Measurements from ENCODE around the gene TTR. TPM values are rescaled to one million over a fixed set of nuclear protein-coding genes. Genes with fewer than 3 reads are reported as not detected.
A peak's percentile ranks its signal among the peaks of the same experiment; 100 is the strongest.

Gene TTR
- total RNA-seq, 1 donor, result not detected

- H3K4me3 ChIP-seq (ENCODE audit: low read depth, low read length), result no peak overlapping the region
- no peak for TF ChIP-seq CTCF (IDR thresholded peaks at IDR 0.05; ENCODE audit: insufficient read depth, low read depth, low read length)
- peak; percentile 86 for DNase-seq (ENCODE audit: low read depth)
Measured at GRCh38 chr18:31609886-31610285, 18.2 kb downstream of the TTR start.

GRCh38 chr18:31610286-31611205, 18.9 kb downstream of the TTR start:
- peak; percentile 42 for TF ChIP-seq CTCF (IDR thresholded peaks at IDR 0.05; ENCODE audit: insufficient read depth, low read depth, low read length)
- peak; percentile 41 for DNase-seq (ENCODE audit: low read depth)
- no peak overlapping the region for H3K4me3 ChIP-seq (ENCODE audit: low read depth, low read length)

GRCh38 chr18:31611511-31611910, 19.8 kb downstream of the TTR start:
- H3K4me3 ChIP-seq (ENCODE audit: low read depth, low read length), result no peak overlapping the region
- DNase-seq (ENCODE audit: low read depth), result no peak
- TF ChIP-seq CTCF (IDR thresholded peaks at IDR 0.05; ENCODE audit: insufficient read depth, low read depth, low read length), result no peak

- TF ChIP-seq CTCF (IDR thresholded peaks at IDR 0.05; ENCODE audit: insufficient read depth, low read depth, low read length), result no peak
- no peak for DNase-seq (ENCODE audit: low read depth)
- H3K4me3 ChIP-seq (ENCODE audit: low read depth, low read length), result no peak overlapping the region
Measured at GRCh38 chr18:31612124-31612523, 20.4 kb downstream of the TTR start.

- H3K4me3 ChIP-seq (ENCODE audit: low read depth, low read length), result no peak overlapping the region
- no peak for TF ChIP-seq CTCF (IDR thresholded peaks at IDR 0.05; ENCODE audit: insufficient read depth, low read depth, low read length)
- DNase-seq (ENCODE audit: low read depth), result no peak
Measured at GRCh38 chr18:31614044-31614443, 22.4 kb downstream of the TTR start.

- no peak overlapping the region for H3K4me3 ChIP-seq (ENCODE audit: low read depth, low read length)
- DNase-seq (ENCODE audit: low read depth), result no peak
- TF ChIP-seq CTCF (IDR thresholded peaks at IDR 0.05; ENCODE audit: insufficient read depth, low read depth, low read length), result no peak
Measured at GRCh38 chr18:31616586-31616985, 24.9 kb downstream of the TTR start.
